Stimulated activated CD4-positive, alpha-beta T cell treated with anti-CD3 and anti-CD28 coated beads, Interleukin-15, amount 100 ng/mL, for 48 hours (primary cell): ENCODE measurements around the gene COL9A2.
A peak's percentile ranks its signal among the peaks of the same experiment; 100 is the strongest.

Experiments used
- DNase-seq, 2 donors: peaks; one replicate each; pipeline ENCODE4 v3.0.0-alpha.2; 2020; ENCODE audit warnings: low read depth in 2 of 2

COL9A2 gene

GRCh38 chr1:40257688-40258444 lies 59.2 kb downstream of the COL9A2 start, which contains the start of gene ZMPSTE24:
Gene ZMPSTE24, plus strand, starts transcription at chr1:40258236. Its CDS starts 36 bp downstream, at chr1:40258272.
- DNase-seq: peak; percentile 95

- DNase-seq: peak in 1 of 2 donors; percentile 20
These were observed 59.8 kb downstream of the COL9A2 start for GRCh38 chr1:40257313-40257687.

DNA sequence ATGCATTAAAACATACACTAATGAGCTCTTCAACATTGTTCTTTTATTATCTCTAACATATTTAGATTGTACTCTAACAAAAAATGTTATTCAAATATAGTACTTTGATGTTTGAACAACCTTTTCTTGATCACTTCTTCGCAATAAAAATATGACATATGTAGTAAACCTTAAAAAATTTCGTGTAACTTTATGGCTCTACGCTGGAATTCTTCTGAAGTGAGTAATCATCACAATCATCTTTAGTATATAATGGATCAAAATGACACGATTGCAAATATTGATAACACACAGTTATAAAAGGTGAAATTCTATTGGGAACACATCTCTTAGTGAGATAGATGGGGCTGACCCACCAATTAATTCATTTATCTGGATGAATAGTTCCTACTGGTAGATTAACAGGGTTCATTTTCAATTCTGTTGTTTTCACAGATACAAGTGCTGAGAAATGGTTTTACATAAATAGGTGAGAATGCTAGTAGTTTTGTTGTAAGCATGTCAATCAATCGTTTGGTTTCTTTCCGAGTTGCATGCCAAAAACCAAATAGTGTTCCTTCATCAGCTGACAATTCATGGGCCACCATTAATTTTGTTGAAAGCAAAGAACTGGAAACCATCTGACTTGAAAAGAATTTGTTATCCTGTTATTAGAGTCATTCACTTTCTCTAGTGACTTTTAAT lies 60.5 kb downstream of the COL9A2 start:
- no peak for DNase-seq

GRCh38 chr1:40255231-40255630 lies 61.9 kb downstream of the COL9A2 start:
- no peak for DNase-seq

GRCh38 chr1:40252601-40253000 lies 64.5 kb downstream of the COL9A2 start:
- DNase-seq: no peak

DNA sequence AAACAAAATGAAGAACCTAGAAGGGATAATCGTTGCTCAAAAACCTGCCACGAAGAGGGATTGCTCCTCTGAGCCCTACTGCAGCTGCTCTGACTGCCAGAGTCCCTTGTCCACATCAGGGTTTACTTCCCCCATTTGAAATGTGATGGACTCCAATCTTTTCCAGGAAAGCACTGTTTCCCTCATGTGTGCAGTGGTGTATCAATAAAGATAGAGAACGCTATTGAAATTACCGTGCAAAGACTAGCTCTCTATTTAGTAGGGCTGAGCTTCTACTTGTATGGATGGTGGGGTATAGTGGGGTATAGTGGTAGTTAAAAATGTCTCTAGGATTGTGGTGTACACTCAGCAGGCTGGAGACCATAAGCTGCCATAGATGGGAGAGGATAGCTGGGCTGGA lies 65.6 kb downstream of the COL9A2 start:
- no peak for DNase-seq
